Sigmoid colon (tissue), 7 donors: ENCODE data around the gene KLRF2. TPM values are rescaled to one million over a fixed set of nuclear protein-coding genes. Genes with fewer than 3 reads are reported as not detected.

Experiments
- DNase-seq: peaks from one replicate; pipeline ENCODE4 v3.0.0-alpha.2; 2019
- H3K27ac ChIP-seq, 4 donors: fragments of 200-600 bp; sonication (generic); one replicate each; pipeline ENCODE4 v1.5.1; 2016 to 2019; ENCODE audit warnings: mild to moderate bottlenecking in 1 of 4
- H3K27me3 ChIP-seq, 3 donors: fragments of 200-600 bp; sonication (generic); one replicate each; pipeline ENCODE4 v1.5.1; 2019; ENCODE audit warnings: mild to moderate bottlenecking in 1 of 3
- H3K36me3 ChIP-seq, 4 donors: fragments of 200-600 bp; sonication (generic); one replicate each; pipeline ENCODE4 v1.5.1; 2016 to 2019
- H3K4me1 ChIP-seq, 4 donors: fragments of 200-600 bp; sonication (generic); one replicate each; pipeline ENCODE4 v1.5.1; 2017 to 2019
- H3K4me3 ChIP-seq, 4 donors: fragments of 200-600 bp; sonication (generic); one replicate each; pipeline ENCODE4 v1.5.1; 2017 to 2019; ENCODE audit warnings: mild to moderate bottlenecking in 2 of 4, moderate library complexity in 1 of 4
- H3K9me3 ChIP-seq, 4 donors: fragments of 200-600 bp in 3 of 4; sonication (generic) in 3 of 4; one replicate each; pipeline versions ENCODE4 v1.5.1 to v1.6.1; 2013 to 2019
- EP300 ChIP-seq, 4 donors: sonication (generic); formaldehyde crosslinking; IDR thresholded peaks; one replicate each; pipeline ENCODE4 v1.6.1; 2017; ENCODE audit warnings: antibody characterized with exemption in 4 of 4
- POLR2A ChIP-seq, 2 donors: fragments of 450-650 bp; IDR thresholded peaks; one replicate each; pipeline ENCODE4 v1.6.1; 2016; ENCODE audit warnings: antibody characterized with exemption in 2 of 2, mild to moderate bottlenecking in 2 of 2, moderate library complexity in 2 of 2
- POLR2AphosphoS5 ChIP-seq, 4 donors: sonication (generic); formaldehyde crosslinking; IDR thresholded peaks; one replicate each; pipeline ENCODE4 v1.6.1; 2017; ENCODE audit warnings: antibody characterized with exemption in 4 of 4
- WGBS, 2 donors: extraction: QIAGEN DNeasy Blood & Tissue Kit; methylation state at CpG; one replicate each; pipeline ENCODE4 v1.1.7; 2013; 5-methylcytosine and 5-hydroxymethylcytosine counted together
- intact Hi-C: fragments of 100-400 bp; cut with DNase I; formaldehyde crosslinking; loops from one replicate; pipeline ENCODE4 v1.15.1; 2023
- polyA plus RNA-seq, 3 donors: library from polyadenylated mRNA; stranded (reverse); fragments of 200-250 nt; gene quantifications; one replicate each; pipeline ENCODE4 v1.2.3, GENCODE V29; 2013
- total RNA-seq, 4 donors: library from RNA; depleted of rRNA; stranded (reverse); fragments of >200 nt; gene quantifications; one replicate each; pipeline ENCODE4 v1.1.0, GENCODE V29; 2016
- TF ChIP-seq, protein P1 (sequence below), 4 experiments: fragments of 450-650 bp in 3 of 4; fragments of 200-600 bp in 1 of 4; IDR thresholded peaks; one replicate each; pipeline ENCODE4 v1.5.1; 2016 to 2019; ENCODE audit warnings: antibody characterized with exemption in 4 of 4, mild to moderate bottlenecking in 3 of 4, moderate library complexity in 2 of 4
- donor health status: healthy with polysubstance abuse.
- donor health status: Bipolar disorder and iron deficiency.
- donor health status: healthy.

The KLRF2 gene
- total and polyA plus RNA-seq, 7 donors: not detected

DNA sequence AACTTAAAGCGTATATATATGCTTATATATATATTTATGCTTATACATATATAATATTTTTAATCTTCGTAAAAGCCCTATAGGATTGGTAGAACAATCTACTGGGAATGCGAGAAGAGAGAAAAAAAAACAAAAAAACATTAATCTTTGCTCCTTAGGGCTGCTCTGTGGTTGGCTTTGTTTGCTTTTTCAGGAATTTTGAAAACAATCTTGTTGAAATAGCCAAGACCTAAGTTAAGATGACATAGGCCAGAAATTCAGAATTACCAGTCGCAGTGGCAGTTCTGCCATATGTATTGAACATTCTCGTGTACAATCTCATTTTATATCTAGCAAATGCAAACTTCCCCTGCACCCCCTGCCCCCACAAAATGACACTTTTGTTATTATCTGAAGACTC, 699 bp downstream of the KLRF2 start:
- WGBS, 2 donors: 87 to 94% methylated on average over 5 of the region's 5 CpGs
- H3K27ac ChIP-seq: no peak overlapping the region
- intact Hi-C loops: no loop called here
- no peaks in the 10 kb centered on the region for H3K4me1 ChIP-seq
- DNase-seq: no peak
- no peaks in the 10 kb centered on the region for H3K36me3 ChIP-seq
- TF ChIP-seq, protein P1, sequence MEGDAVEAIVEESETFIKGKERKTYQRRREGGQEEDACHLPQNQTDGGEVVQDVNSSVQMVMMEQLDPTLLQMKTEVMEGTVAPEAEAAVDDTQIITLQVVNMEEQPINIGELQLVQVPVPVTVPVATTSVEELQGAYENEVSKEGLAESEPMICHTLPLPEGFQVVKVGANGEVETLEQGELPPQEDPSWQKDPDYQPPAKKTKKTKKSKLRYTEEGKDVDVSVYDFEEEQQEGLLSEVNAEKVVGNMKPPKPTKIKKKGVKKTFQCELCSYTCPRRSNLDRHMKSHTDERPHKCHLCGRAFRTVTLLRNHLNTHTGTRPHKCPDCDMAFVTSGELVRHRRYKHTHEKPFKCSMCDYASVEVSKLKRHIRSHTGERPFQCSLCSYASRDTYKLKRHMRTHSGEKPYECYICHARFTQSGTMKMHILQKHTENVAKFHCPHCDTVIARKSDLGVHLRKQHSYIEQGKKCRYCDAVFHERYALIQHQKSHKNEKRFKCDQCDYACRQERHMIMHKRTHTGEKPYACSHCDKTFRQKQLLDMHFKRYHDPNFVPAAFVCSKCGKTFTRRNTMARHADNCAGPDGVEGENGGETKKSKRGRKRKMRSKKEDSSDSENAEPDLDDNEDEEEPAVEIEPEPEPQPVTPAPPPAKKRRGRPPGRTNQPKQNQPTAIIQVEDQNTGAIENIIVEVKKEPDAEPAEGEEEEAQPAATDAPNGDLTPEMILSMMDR (IDR thresholded peaks at IDR 0.05): no peak
- no peak for TF ChIP-seq POLR2AphosphoS5 (IDR thresholded peaks at IDR 0.05)
- TF ChIP-seq POLR2A (IDR thresholded peaks at IDR 0.05): no peak
- no peak for TF ChIP-seq EP300 (IDR thresholded peaks at IDR 0.05)
- no peak overlapping the region for H3K4me3 ChIP-seq
- no peaks in the 10 kb centered on the region for H3K9me3 ChIP-seq
- H3K27me3 ChIP-seq: no peaks in the 10 kb centered on the region

DNA sequence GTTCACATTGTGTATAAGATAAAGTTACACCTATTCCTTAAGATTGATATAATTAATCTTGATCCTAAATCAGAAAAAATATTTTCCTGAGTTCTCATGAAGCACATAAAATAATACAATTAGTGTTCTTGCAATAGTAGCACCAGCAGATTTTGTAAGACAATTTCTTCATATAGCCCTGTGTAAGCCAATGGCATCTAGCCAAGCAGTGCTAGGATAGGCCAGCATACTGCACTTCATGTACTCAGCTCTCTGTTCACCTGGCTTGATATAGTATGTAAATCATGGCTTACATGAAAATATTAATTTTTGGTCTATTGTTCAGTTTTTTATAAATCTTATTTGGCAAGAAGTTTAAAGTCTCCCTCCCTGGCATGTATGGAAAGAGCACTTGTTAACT, 1.9 kb downstream of the KLRF2 start:
- intact Hi-C loops: no loop called here
- no peaks in the 10 kb centered on the region for H3K9me3 ChIP-seq
- no peaks in the 10 kb centered on the region for H3K4me1 ChIP-seq
- DNase-seq: no peak
- H3K36me3 ChIP-seq: no peaks in the 10 kb centered on the region
- H3K4me3 ChIP-seq: no peak overlapping the region
- no peaks in the 10 kb centered on the region for H3K27me3 ChIP-seq
- TF ChIP-seq POLR2AphosphoS5 (IDR thresholded peaks at IDR 0.05): no peak
- TF ChIP-seq, protein P1 (IDR thresholded peaks at IDR 0.05): no peak
- no peak overlapping the region for H3K27ac ChIP-seq

DNA sequence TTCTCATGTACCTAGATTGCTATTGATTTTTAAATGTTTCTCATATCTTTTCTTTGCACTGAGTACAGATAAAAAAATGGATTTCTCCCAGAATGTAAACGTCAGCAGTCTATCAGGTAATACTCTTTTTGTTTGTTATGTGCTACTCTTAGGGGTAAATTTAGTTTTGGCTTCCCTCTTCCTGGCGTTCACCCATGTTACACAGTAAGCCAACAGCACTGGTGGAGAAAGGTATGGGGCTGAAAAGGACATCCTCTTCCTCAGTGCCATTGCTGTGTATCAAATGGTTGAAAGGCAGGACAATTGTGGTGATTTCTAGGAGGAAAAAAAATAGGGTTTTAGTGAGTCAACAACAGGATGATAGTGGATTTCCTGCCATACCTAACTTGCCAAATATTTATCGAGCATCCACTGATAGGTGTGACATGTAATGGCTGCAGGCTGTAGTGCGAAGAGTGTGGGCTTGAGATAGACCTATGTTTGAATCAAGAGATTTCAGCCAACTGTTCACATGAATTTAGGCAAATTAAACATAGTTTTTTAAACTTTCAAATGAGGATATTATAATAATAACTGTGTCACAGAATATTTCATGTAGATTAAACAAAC, 7.5 kb downstream of the KLRF2 start:
- Histone ChIP-seq H3K27me3 (no peaks in the 10 kb centered on the region), H3K36me3 (no peaks in the 10 kb centered on the region), H3K4me1 (no peaks in the 10 kb centered on the region), H3K27ac (no peak overlapping the region), H3K9me3 (no peaks in the 10 kb centered on the region), H3K4me3 (no peak overlapping the region)
- 63 to 76% methylated on average over 4 of the region's 4 CpGs for WGBS, 2 donors
- no peak for DNase-seq
- intact Hi-C loops: no loop called here
- TF ChIP-seq POLR2A (IDR thresholded peaks at IDR 0.05): no peak
- no peak for TF ChIP-seq POLR2AphosphoS5 (IDR thresholded peaks at IDR 0.05)
- TF ChIP-seq EP300 (IDR thresholded peaks at IDR 0.05): no peak
- TF ChIP-seq, protein P1 (IDR thresholded peaks at IDR 0.05): no peak

DNA sequence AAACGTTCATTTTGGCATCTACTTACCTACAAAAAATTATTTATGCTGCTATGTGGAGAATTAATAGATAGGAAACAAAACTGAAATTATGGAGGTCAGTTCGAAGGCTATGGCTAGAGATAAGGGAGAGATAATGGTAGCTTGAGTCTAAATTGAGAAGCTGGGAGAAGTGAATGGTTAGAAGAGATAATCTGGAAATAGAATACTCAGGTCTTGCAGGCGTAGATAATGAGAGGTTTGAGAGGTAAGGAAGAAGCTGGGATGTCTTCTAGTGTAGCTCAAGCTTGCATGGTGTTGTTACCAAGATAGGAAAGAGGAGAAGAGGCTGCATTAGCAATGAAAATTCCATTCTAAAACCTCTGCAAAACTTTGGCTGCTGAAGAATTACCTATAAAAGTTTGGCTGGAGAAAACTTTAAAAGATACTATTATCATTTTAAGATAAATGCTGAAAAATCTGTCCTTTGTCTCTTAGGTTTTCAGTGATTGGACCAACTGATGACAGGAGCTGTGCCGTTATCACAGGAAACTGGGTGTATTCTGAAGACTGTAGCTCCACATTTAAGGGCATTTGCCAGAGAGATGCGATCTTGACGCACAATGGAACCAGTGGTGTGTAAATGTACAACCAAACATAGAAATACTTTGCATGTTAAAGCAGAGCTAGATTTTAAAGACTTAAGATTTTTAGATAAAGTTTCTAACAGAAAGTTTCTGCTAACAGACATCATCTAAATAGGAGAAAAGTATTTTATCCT, 14.1 kb downstream of the KLRF2 start:
- no peak for DNase-seq
- no peak overlapping the region for H3K4me3 ChIP-seq
- intact Hi-C loops: no loop called here
- H3K4me1 ChIP-seq: no peaks in the 10 kb centered on the region
- no peak overlapping the region for H3K27ac ChIP-seq
- no peak for TF ChIP-seq POLR2AphosphoS5 (IDR thresholded peaks at IDR 0.05)
- TF ChIP-seq, protein P1 (IDR thresholded peaks at IDR 0.05): no peak
- no peak for TF ChIP-seq POLR2A (IDR thresholded peaks at IDR 0.05)
- no peak for TF ChIP-seq EP300 (IDR thresholded peaks at IDR 0.05)
- H3K36me3 ChIP-seq: no peaks in the 10 kb centered on the region
- H3K9me3 ChIP-seq: no peaks in the 10 kb centered on the region
- WGBS, 2 donors: 69 to 82% methylated on average over 6 of the region's 6 CpGs
- no peaks in the 10 kb centered on the region for H3K27me3 ChIP-seq
